ENCODE results near the gene ZNF92. TPM values are rescaled to one million over a fixed set of nuclear protein-coding genes. Genes with fewer than 3 reads are reported as not detected.

The ZNF92 gene
- total RNA-seq = 10 to 100 TPM in 1 of 4 donors, 1 to 10 TPM in 3; 3.6 to 10.6 (median 6.1) TPM

DNA sequence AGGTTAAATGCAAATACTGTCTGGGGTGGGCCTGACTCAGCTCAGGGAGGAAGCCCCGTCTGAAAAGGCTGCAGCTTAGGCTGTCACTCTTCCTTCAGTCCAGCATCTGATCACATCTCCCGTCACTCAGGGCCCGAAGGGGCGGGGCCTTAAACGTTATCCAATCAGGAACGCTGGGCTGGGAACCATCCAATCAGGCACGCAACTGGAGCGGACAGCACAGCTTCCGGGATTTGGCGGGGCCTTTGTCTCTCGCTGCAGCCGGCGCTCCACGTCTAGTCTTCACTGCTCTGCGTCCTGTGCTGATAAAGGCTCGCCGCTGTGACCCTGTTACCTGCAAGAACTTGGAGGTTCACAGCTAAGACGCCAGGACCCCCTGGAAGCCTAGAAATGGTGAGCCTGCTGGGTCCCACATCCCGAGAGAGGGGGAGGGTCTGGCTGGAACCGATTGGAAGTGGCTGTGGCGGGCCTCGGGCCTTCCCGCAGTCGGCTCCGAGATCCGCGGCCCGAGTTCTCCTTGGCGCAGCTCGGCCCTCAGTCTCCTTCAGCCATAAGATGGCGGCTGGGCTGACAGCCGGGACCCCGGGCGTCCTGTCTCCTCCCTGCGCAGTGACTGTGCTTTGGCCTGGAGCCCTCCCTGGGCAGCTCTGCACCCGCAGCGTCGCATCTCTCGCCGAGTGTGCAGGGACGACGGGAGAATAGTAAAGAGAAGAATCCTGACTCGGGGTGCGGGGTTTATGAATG is at the start of gene ZNF92:
TSS of gene ZNF92 (plus strand) at position 248 of the 744 bp plus-strand sequence. CDS start at position 391, 143 bp downstream.
- TF ChIP-seq, protein P1, sequence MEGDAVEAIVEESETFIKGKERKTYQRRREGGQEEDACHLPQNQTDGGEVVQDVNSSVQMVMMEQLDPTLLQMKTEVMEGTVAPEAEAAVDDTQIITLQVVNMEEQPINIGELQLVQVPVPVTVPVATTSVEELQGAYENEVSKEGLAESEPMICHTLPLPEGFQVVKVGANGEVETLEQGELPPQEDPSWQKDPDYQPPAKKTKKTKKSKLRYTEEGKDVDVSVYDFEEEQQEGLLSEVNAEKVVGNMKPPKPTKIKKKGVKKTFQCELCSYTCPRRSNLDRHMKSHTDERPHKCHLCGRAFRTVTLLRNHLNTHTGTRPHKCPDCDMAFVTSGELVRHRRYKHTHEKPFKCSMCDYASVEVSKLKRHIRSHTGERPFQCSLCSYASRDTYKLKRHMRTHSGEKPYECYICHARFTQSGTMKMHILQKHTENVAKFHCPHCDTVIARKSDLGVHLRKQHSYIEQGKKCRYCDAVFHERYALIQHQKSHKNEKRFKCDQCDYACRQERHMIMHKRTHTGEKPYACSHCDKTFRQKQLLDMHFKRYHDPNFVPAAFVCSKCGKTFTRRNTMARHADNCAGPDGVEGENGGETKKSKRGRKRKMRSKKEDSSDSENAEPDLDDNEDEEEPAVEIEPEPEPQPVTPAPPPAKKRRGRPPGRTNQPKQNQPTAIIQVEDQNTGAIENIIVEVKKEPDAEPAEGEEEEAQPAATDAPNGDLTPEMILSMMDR (IDR thresholded peaks at IDR 0.05; ENCODE audit: low read depth) = no peak

DNA sequence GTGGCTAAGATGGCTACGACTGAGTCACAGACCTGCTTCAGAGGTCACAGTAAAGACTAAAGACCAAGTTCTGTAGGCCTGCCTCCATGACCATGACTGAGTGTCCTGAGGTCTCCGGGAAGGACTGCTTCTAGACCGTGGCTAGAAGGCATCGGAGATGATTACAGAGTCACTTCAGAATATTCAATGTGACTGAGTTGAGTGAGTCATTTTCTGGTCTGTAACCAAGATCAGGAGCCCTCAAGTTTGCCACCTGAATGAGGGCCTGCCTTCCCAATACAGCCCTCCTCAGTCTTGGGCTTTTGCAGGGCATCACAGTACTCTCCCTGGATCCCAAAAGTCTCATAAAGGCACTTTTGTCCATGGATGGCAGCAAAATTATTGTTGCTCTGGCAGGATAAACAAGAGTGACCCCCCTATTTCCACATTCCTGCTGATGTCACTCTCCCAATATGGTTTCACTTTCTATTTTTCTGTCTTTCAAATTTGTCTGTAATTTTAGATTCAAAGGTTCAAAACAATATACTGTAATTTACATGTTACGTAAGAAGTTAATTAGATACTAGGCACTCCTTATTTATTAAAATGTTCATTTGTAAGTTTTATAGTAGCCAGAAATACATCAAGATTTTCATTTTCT is 47.7 kb upstream of the ZNF92 start:
- TF ChIP-seq, protein P1 (IDR thresholded peaks at IDR 0.05; ENCODE audit: low read depth) = no peak

DNA sequence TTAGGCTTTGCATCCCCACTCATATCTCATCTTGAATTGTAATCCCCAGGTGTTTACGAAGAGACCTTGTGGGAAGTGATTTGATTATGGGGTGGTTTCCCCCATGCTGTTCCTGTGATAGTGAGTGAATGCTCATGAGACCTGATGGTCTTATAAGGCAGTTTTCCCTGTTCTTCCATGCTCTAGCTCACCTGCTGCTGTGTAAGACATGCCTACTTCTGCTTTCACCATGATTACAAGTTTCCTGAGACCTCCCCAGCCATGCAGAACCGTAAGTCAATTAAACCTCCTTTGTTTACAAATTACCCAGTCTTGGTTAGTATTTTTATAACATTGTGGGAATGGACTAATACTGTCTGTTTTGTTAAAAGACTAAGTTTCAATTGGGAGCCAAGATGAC is 35.3 kb upstream of the ZNF92 start:
- TF ChIP-seq, protein P1 (IDR thresholded peaks at IDR 0.05; ENCODE audit: low read depth) = no peak

DNA sequence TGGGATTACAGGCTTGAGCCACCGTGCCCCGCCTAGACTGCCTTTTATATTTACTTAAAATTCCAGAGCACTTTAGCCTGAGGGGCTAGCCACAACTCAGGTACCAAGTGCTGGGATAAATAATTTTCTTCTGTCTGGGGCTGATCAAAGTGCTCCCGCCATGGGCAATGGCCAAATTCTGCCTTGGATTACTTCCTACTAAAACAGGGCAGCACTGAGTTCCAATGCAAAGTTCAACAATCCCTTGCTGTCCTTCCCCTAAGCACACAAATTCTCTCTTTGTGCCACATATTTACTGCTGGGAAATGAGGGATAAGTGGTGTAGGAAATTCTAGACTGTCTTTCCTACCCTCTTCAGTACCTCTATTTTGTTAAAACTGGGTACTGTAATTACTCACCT is 34.4 kb upstream of the ZNF92 start:
- TF ChIP-seq, protein P1 (IDR thresholded peaks at IDR 0.05; ENCODE audit: low read depth) = no peak

DNA sequence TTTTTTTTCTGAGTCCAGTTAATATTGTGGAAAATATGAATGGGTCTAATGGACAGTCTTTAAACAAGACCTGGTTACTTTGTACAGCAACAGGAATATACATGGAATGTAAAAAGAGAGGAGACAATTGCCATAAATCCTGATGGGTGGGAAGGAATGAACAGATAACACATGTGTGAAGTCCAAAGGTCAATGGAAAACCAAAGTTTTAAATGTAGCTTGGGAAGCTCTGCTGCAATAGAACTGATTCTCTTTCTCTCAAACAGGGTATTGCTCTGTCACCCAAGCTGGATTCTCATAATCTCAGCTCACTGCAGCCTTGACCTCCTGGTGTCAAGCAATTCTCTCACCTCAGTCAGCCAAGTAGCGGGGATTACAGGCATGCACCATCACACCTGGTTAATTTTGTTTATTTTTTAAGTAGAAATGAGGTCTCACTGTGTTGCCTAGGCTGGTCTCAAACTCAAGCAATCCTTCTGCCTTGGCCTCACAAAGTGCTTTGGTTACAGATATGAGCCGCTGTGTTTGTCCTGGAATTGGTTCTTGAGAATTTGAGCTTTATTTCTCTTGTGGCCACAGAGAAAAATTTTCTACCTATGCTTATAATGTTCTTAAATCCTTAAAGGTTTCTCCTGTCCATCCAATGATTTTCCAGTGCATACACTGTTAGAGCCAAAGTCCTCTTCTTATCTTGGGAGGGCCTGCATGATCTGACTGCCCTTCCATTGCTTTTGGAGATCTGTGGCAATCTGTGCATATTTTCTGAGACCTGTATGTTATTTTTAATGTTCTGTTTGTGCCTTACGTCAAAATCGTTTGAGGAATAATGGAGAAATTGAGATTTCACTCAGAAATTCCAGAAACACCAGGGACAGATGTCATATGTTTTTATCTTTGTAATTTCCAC is 30.7 kb upstream of the ZNF92 start:
- TF ChIP-seq, protein P1 (IDR thresholded peaks at IDR 0.05; ENCODE audit: low read depth) = no peak

DNA sequence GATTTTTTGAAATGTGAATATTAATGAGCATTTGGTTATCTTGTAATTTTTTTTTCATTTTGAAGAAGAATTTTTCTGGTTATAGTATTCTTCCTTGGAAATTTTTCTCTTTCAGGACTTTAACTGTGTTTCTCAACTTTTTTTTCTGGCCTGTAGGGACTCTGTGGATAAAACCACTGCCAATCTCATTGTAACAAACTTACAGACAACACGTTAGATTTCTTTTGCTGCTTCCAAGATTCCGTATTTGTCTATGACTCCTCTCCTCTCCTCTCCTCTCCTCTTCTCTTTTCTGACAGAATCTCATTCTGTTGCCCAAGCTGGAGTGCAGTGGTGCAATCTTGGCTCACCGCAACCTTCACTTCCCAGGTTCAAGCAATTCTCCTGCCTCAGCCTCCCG is 19.4 kb upstream of the ZNF92 start:
- TF ChIP-seq, protein P1 (IDR thresholded peaks at IDR 0.05; ENCODE audit: low read depth) = no peak

DNA sequence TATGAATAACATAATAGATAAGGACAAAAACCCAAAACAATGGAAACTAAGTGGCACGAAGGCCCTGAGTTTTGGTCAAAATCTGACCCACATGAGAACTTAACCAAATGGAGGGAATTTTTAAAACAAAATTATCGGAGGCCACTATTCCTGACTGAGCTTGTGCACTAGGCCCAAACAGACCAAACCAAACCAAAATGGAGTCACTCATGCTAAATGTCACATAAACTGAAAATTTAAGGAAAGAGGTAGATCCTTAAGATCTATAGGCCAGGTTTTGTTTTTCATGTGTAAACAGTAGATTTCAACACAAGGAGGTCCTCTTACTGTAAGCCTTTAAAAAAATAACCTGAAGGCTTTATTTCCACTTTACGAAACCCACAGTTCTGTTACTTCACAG is 3.8 kb upstream of the ZNF92 start:
- TF ChIP-seq, protein P1 (IDR thresholded peaks at IDR 0.05; ENCODE audit: low read depth) = no peak

All from subcutaneous adipose tissue (tissue), 4 donors.